Measurements from ENCODE around the gene CERS6. TPM values are rescaled to one million over a fixed set of nuclear protein-coding genes. Genes with fewer than 3 reads are reported as not detected.

The CERS6 gene
- total RNA-seq, 8 experiments from 2014 or later: 18.2 to 59.9 (median 39.7) TPM

GRCh38 chr2:168538133-168538532, 82.1 kb downstream of the CERS6 start:
- WGBS, 10 experiments: 80 to 100% (median 100%) methylated on average over 1 of the region's 1 CpG; no CpG with 5 or more reads in 1 of the 10 experiments
- no peak overlapping the region for H3K4me3 ChIP-seq
- no peak for ATAC-seq (replicated peaks in 6 of 8)
- in situ Hi-C loops (cut with MboI; ENCODE audit: low pct_unique_long_range_greater_than_20kb in 2 of 9, low sequenced_read_pairs in 9 of 9, unreplicated experiment in 9 of 9): no loop called here
- no peaks in the 10 kb centered on the region for H3K4me1 ChIP-seq (replicated peaks in 1 of 2)
- no peak overlapping the region for H3K27ac ChIP-seq

DNA sequence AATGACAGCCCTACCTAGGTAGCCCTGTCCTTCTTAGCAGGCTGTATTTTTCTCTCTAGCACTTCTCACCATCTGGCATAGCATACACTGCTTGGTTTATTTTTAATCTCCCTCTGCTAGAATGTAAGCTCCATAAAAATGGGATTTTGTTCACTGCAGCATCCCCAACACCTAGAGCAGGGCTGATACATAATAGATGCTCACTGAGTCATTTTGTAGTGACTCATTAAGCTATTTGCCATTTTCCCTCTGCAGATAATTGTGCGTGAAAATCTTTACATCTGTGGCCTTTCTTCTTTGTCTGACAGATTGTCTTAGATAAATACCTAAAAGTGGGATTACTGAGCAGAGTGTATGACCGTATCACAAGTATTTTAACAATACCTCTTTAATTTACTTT, 82.5 kb downstream of the CERS6 start:
- in situ Hi-C loops (cut with MboI; ENCODE audit: low pct_unique_long_range_greater_than_20kb in 2 of 9, low sequenced_read_pairs in 9 of 9, unreplicated experiment in 9 of 9): no loop called here
- 25 to 100% (median 86%) methylated on average over 1 to 2 of the region's 2 CpGs; no CpG with 5 or more reads in 3 of the 10 experiments for WGBS, 10 experiments
- Histone ChIP-seq H3K27ac (no peak overlapping the region), H3K4me1 (replicated peaks in 1 of 2) (no peaks in the 10 kb centered on the region), H3K4me3 (no peak overlapping the region)
- ATAC-seq (replicated peaks in 6 of 8): no peak

- in situ Hi-C loops (cut with MboI; ENCODE audit: low pct_unique_long_range_greater_than_20kb in 2 of 9, low sequenced_read_pairs in 9 of 9, unreplicated experiment in 9 of 9): no loop called here
- ATAC-seq (replicated peaks in 6 of 8): no peak
- Histone ChIP-seq H3K27ac (no peak overlapping the region), H3K4me3 (no peak overlapping the region), H3K4me1 (replicated peaks in 1 of 2) (no peaks in the 10 kb centered on the region)
- 80 to 100% (median 100%) methylated on average over 1 of the region's 1 CpG for WGBS, 10 experiments
Observed at GRCh38 chr2:168539945-168540344, 83.9 kb downstream of the CERS6 start.

GRCh38 chr2:168541858-168542257, 85.8 kb downstream of the CERS6 start:
- H3K4me1 ChIP-seq (replicated peaks in 1 of 2): peaks cover 0 to 7% of the 10 kb centered on the region in 2 donors
- in situ Hi-C loops (cut with MboI; ENCODE audit: low pct_unique_long_range_greater_than_20kb in 2 of 9, low sequenced_read_pairs in 9 of 9, unreplicated experiment in 9 of 9): no loop called here
- H3K4me3 ChIP-seq: no peak overlapping the region
- ATAC-seq (replicated peaks in 6 of 8): no peak
- no peak overlapping the region for H3K27ac ChIP-seq
- 11 to 100% (median 86%) methylated on average over 1 of the region's 1 CpG; no CpG with 5 or more reads in 4 of the 10 experiments for WGBS, 10 experiments

GRCh38 chr2:168543037-168543436, 87.0 kb downstream of the CERS6 start:
- peaks cover 0 to 7% of the 10 kb centered on the region in 2 donors for H3K4me1 ChIP-seq (replicated peaks in 1 of 2)
- ATAC-seq (replicated peaks in 6 of 8): no peak
- 50 to 100% (median 95%) methylated on average over 1 to 4 of the region's 4 CpGs for WGBS, 10 experiments

GRCh38 chr2:168543935-168544334, 87.9 kb downstream of the CERS6 start:
- 0 to 100% (median 94%) methylated on average over 1 of the region's 1 CpG; no CpG with 5 or more reads in 2 of the 10 experiments for WGBS, 10 experiments
- H3K4me1 ChIP-seq (replicated peaks in 1 of 2): peaks cover 0 to 7% of the 10 kb centered on the region in 2 donors
- ATAC-seq (replicated peaks in 6 of 8): peak in 1 of 8 experiments; percentile 51
- H3K4me3 ChIP-seq: no peak overlapping the region
- no peak overlapping the region for H3K27ac ChIP-seq
- in situ Hi-C loops (cut with MboI; ENCODE audit: low pct_unique_long_range_greater_than_20kb in 2 of 9, low sequenced_read_pairs in 9 of 9, unreplicated experiment in 9 of 9): no loop called here

More at GRCh38 chr2:168543037-168543436, 87.0 kb downstream of the CERS6 start:
- H3K4me3 ChIP-seq: no peak overlapping the region
- in situ Hi-C loops (cut with MboI; ENCODE audit: low pct_unique_long_range_greater_than_20kb in 2 of 9, low sequenced_read_pairs in 9 of 9, unreplicated experiment in 9 of 9): no loop called here
- H3K27ac ChIP-seq: no peak overlapping the region

DNA sequence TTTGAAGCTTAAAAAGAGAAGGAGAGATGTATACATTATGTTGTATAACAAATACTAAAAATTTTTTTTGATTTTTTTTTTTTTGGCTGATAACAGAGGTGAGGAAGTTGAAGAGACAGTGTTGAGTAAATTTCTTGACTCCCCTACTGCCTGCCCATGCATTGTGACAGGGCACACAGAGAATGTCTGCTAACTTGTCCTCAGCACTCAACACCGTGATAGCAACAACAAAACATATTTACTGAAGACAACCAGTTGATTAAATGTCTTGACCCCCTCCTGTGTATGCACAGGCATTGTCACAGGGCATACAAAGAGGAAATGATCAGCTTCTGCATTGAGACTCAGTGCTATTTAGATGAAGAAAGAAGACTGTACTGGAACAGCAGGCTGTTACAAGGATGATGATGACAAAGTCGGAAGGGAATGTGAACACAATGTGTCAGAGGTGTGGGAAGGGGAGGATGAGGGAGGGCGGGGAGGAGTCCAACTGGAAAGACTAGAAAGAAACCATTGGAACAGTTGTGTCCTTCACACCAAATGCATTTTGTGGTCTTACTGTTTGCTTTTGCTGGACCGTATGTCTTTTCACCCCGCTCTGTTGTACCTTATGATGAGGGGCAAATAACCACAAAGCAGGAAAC, 89.5 kb downstream of the CERS6 start:
- in situ Hi-C loops (cut with MboI; ENCODE audit: low pct_unique_long_range_greater_than_20kb in 2 of 9, low sequenced_read_pairs in 9 of 9, unreplicated experiment in 9 of 9): no loop called here
- peak in 7 of 8 experiments; percentile 42 to 96 (median 82) for ATAC-seq (replicated peaks in 6 of 8)
- H3K27ac ChIP-seq: no peak overlapping the region
- H3K4me3 ChIP-seq: no peak overlapping the region
- WGBS, 10 experiments: 14 to 94% (median 34%) methylated on average over 1 to 4 of the region's 5 CpGs; no CpG with 5 or more reads in 5 of the 10 experiments
- H3K4me1 ChIP-seq (replicated peaks in 1 of 2): peaks cover 0 to 7% of the 10 kb centered on the region in 2 donors

- Histone ChIP-seq H3K4me3 (no peak overlapping the region), H3K4me1 (replicated peaks in 1 of 2) (peaks cover 0 to 3% of the 10 kb centered on the region in 2 donors), H3K27ac (no peak overlapping the region)
- no peak for ATAC-seq (replicated peaks in 6 of 8)
- in situ Hi-C loops (cut with MboI; ENCODE audit: low pct_unique_long_range_greater_than_20kb in 2 of 9, low sequenced_read_pairs in 9 of 9, unreplicated experiment in 9 of 9): no loop called here
- 67 to 100% (median 90%) methylated on average over 1 to 3 of the region's 5 CpGs; no CpG with 5 or more reads in 5 of the 10 experiments for WGBS, 10 experiments
Observed at GRCh38 chr2:168550670-168551069, 94.6 kb downstream of the CERS6 start.

GRCh38 chr2:168552450-168552856, 96.4 kb downstream of the CERS6 start:
- in situ Hi-C loops (cut with MboI; ENCODE audit: low pct_unique_long_range_greater_than_20kb in 2 of 9, low sequenced_read_pairs in 9 of 9, unreplicated experiment in 9 of 9): no loop called here
- H3K4me3 ChIP-seq: no peak overlapping the region
- 47 to 100% (median 61%) methylated on average over 1 to 2 of the region's 2 CpGs; no CpG with 5 or more reads in 4 of the 10 experiments for WGBS, 10 experiments
- H3K4me1 ChIP-seq (replicated peaks in 1 of 2): no peaks in the 10 kb centered on the region
- H3K27ac ChIP-seq: no peak overlapping the region
- no peak for ATAC-seq (replicated peaks in 6 of 8)

DNA sequence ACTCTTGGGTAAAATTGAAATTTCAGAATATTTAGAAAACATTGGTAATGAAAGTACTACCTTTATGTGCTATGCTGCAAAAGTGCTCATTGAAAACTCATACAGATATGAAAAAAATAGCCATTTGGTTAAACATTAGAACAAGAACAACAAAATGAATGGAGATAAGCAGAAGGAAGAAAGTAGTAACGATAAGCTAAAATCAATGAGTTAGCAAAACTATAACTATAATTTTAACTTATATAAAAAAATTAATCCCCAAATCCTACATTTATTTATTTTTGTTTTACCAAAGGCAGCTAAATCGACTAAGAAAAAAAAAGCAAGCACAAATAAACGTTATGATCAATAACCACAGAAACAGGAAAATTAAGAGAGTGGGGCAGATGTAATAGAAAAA, 99.2 kb downstream of the CERS6 start:
- no peak for ATAC-seq (replicated peaks in 6 of 8)
- in situ Hi-C loops (cut with MboI; ENCODE audit: low pct_unique_long_range_greater_than_20kb in 2 of 9, low sequenced_read_pairs in 9 of 9, unreplicated experiment in 9 of 9): no loop called here
- no peak overlapping the region for H3K4me3 ChIP-seq
- no peak overlapping the region for H3K27ac ChIP-seq
- WGBS, 10 experiments: 77 to 100% (median 95%) methylated on average over 1 to 3 of the region's 3 CpGs
- no peaks in the 10 kb centered on the region for H3K4me1 ChIP-seq (replicated peaks in 1 of 2)

GRCh38 chr2:168559187-168559586, 103.1 kb downstream of the CERS6 start:
- Histone ChIP-seq H3K4me1 (replicated peaks in 1 of 2) (no peaks in the 10 kb centered on the region), H3K4me3 (no peak overlapping the region), H3K27ac (no peak overlapping the region)
- WGBS, 10 experiments: 17 to 100% (median 100%) methylated on average over 1 of the region's 2 CpGs; no CpG with 5 or more reads in 1 of the 10 experiments
- ATAC-seq (replicated peaks in 6 of 8): peak in 2 of 8 experiments; percentile 38 to 79
- in situ Hi-C loops (cut with MboI; ENCODE audit: low pct_unique_long_range_greater_than_20kb in 2 of 9, low sequenced_read_pairs in 9 of 9, unreplicated experiment in 9 of 9): no loop called here

DNA sequence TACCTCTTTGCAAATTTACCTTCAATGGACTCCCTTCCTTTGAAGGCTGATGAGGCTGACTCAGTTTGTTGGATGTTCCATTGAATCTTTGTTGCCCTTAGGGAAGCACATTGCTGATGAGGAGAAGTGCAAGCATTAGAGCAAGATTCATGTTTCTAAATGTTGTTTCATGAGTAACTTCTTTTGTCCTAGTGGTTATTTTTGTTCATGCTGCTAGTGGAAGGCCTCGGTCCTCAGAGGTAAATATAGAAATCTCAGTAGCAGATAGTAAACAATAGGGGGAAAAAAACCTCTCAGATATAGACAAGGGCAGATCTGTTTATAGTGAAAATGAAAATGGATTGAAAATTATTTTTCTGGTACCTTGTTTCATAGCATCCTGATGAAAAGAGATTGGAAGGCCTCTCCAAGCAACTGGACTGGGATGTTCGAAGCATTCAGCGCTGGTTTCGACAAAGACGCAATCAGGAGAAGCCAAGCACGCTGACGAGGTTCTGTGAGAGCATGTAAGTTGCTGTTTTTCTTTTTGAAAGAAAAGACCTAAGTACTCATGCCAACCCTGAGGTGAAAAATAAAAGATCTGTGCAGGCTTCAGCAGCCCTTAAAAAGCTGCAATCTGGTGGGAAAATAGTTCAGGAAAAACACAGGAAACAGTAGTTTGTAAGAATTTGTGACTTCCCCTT, 104.9 kb downstream of the CERS6 start:
- no peak overlapping the region for H3K27ac ChIP-seq
- in situ Hi-C loops (cut with MboI; ENCODE audit: low pct_unique_long_range_greater_than_20kb in 2 of 9, low sequenced_read_pairs in 9 of 9, unreplicated experiment in 9 of 9): no loop called here
- no peak for ATAC-seq (replicated peaks in 6 of 8)
- H3K4me3 ChIP-seq: no peak overlapping the region
- WGBS, 10 experiments: 83 to 100% (median 93%) methylated on average over 1 to 7 of the region's 7 CpGs; no CpG with 5 or more reads in 1 of the 10 experiments
- peaks cover 0 to 5% of the 10 kb centered on the region in 2 donors for H3K4me1 ChIP-seq (replicated peaks in 1 of 2)

GRCh38 chr2:168561991-168562390, 105.9 kb downstream of the CERS6 start:
- Histone ChIP-seq H3K27ac (no peak overlapping the region), H3K4me1 (replicated peaks in 1 of 2) (peaks cover 0 to 12% of the 10 kb centered on the region in 2 donors), H3K4me3 (no peak overlapping the region)
- WGBS, 10 experiments: 86 to 100% (median 98%) methylated on average over 1 to 5 of the region's 6 CpGs; no CpG with 5 or more reads in 2 of the 10 experiments
- in situ Hi-C loops (cut with MboI; ENCODE audit: low pct_unique_long_range_greater_than_20kb in 2 of 9, low sequenced_read_pairs in 9 of 9, unreplicated experiment in 9 of 9): no loop called here
- ATAC-seq (replicated peaks in 6 of 8): no peak
